Measurements from ENCODE around the gene NPHP4.
"Not testable (repeated sequence)": the region's sequence is repeated elsewhere in the genome, so short reads cannot be mapped to it uniquely, and the experiment has no call there.

Gene NPHP4

DNA sequence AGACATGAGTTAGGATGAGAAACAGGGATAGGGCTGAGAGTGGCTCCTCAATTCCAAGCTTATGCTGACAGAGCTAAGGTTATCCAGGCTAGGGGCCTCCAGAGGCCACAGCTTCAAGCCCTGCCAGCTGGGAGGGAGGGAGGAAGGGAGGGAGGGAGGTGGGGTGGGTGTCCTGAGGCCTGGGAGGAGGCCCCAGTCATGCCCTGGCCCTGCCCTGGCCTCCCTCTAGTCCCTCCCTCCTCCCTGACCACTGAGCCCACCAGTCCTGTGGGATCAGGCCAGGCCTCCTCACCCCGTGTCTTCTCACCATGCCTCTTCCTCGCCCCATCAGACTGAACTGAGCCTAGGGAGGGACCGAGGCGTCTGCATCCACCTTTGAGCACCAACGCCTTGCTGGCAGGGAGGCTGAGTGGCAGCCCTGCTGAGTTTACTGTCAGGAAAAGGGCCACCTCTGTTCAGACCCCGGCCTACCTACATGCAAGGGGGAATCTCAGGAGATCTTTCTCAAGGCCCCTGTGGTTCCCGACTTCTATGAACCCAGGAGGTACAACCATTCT lies 116.1 kb downstream of the NPHP4 start:
- no peak for DNase-seq (ENCODE audit: low read depth)

DNA sequence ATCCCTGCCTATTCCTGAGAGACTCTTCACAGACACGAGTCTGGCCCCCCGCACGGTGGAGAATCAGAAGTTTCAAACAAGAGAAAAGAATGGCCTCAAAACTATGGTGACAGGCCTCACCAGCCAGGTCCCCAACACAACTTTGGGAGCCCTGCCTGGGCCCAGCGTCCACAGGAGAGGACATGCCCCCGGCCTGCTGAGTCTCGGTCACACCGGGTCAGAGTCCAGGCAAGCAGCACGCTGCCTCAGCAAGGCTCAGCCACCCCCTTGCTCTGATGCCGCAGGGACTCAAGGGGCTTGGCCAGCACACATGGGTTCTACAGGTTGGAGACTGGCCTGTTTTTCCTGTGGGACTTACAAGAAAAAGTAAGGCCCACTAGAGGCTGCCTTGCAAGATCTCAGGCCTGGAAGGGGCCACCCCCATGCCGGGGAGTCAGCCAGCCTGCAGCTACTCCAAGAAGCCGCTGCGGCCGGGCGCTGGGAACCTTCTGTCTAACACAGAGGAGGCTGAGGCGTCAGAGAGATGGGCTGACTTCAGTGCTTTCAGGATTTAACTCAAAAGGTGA lies 116.8 kb downstream of the NPHP4 start:
- no peak for DNase-seq (ENCODE audit: low read depth)

DNA sequence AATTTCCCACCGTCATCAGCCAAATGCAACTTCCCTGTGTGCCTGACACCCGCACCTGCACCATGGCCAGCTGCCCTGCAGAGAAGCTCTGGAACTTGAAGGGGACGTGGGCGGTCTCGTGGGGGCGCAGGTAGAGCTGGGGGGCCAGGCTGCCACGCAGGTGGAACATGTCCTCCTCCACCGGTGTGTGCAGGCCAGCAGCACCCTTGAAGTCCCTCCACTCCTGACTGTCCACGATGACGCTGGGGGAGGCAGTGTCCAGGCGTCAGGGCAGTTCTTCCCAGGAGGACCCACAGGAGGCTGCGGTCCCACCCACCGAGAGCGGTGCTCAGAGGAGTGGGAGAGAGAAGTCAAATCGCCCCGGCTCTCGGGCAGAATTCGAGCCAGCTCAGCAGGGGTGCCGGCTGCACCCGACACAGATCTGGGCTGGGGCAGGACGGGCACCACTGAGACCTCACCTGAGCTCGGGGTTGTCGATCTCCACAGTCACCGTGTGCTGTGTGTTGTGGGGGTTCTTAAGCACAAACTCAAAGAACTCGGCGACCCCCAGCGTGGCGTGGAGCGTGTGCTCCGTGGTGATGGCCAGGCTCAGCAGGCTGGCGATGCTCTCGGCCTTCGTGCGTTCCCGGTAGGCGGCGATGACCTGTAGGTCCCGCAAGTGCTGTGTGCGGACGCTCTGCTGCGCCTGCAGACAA lies 117.7 kb downstream of the NPHP4 start:
- no peak for DNase-seq (ENCODE audit: low read depth)

DNA sequence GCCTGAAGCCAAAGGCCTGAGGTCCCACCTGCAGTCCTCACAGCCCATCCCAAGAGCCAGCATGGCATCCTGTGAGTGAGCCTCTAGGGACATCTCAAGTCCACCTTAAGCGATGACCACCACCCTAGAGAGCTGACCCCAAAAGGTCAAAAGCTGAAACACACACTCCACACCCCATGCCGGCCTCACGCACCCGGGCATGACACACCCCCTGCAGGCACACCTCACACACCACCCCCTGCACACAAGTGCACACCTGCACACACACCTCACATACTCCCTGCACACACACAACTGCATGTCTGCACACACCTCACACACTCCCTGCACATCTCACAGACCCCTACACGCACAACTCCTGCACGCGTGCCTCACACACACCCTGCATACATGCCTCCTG lies 118.7 kb downstream of the NPHP4 start:
- DNase-seq (ENCODE audit: low read depth): no peak

DNA sequence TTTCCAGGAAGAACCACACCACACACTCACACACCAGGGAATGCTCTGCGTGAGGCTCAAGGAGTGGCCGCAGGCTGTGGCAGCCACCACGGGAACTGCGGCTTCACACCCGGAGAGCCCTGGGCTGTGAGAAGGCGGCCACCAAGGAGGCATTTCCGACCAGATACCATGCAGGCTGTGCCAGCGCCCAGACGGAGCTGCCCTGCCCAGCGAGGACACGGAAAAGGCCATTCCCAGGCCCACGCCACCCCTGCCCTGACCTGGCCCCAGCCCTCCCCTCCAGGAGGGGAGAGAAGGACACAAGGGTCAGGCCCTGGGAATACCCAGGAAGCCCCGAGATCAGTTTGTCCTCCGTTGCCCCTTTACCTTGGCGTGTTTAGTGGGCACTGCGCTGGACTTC lies 119.3 kb downstream of the NPHP4 start:
- no peak for DNase-seq (ENCODE audit: low read depth)

DNA sequence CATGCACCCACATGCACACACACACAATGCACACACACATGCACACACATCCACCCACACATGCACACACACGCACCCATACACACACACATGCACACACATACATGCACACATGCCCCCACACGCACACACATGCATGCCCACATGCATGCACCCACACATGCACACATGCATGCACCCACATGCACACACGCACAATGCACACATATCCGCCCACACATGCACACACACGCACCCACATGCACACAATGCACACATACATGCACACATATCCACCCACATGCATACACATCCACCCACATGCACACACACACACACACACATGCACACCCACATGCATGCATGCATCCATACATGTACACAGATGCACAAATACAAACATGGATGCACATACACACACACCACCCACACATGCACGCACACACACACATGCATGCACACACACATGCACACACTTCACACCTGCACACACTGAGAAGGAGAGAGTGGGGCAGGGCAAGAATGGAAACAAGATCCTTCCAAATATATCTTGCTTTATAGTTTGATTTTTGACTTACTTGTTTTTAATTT lies 123.2 kb downstream of the NPHP4 start:
- DNase-seq (ENCODE audit: low read depth): no peak

DNA sequence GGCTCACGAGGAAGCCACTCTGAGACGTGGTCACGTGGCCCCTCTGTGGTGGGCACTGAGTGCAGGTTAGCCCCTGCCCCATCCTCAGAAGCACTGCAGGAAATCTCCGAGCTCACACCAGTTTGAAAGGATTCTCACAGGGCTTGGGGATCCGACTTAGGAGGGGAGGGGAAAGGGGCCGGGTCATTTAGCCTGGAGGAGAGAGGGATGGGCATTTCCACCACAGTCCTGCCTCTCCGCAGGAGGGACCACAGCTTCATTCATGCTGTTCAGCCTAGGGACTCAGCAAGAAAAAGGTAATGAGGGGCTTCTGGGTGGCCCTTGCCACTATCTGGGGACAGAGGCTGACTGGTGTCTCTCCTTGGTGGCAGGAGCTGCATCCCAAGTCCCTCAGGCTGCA lies 126.5 kb downstream of the NPHP4 start:
- no peak for DNase-seq (ENCODE audit: low read depth)

DNA sequence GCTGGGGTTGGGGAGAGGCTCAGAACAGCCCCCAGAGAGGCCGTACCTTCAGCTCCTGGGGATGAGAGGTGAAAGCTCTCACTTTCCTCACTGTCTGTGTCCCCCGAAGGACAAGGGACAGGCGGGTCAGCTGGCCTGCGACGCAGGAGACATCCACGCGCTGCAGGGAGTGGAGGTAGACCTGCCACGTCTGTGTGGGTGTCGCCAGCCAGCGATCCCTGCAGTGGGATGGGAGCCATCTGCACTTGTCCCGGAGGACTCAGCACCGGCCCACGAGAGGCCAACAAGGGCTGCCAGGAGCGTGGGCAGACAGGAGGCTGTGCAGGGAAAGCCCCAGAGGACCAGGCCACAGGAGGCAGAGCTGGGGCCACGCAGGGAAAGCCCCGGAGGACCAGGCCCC lies 127.2 kb downstream of the NPHP4 start:
- no peak for DNase-seq (ENCODE audit: low read depth)

DNA sequence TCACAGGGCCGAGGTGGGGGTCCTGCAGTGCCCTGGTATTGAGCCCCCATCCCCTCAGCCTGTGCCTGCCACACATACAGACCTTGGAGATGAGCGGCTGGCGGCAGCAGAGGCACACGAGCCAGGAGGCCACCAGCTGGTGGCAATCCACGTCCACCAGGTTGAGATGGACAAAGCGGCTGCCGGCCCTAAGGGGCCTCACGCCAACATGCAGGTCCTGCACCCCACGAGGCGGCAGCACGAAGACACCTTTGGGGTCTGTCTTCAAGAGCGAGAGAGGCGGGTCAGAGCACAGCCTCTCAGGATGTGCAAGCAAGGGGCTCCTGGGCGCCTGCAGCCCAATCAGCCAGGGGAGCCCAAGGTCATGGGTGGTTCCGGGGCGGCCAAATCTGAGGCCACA lies 128.0 kb downstream of the NPHP4 start:
- no peak for DNase-seq (ENCODE audit: low read depth)

DNA sequence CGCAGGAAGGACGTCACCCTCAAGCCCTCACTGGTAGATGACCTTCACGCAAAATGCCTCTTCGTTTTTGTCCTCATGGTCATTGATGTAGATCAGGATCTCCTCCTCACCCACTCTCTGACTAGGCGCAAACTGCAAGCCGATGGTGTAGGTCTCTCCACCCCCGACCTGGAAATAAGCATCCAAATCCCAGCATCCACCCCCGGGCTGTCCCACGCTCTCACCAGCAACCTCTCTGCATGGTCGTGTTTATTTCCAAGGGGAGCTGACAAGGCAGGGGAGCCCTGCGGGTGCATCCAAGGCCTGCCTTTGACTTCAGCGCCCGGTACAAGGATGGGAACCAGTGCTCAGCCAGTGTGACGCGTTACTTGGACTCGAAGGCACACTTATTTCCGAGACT lies 129.0 kb downstream of the NPHP4 start:
- no peak for DNase-seq (ENCODE audit: low read depth)

DNA sequence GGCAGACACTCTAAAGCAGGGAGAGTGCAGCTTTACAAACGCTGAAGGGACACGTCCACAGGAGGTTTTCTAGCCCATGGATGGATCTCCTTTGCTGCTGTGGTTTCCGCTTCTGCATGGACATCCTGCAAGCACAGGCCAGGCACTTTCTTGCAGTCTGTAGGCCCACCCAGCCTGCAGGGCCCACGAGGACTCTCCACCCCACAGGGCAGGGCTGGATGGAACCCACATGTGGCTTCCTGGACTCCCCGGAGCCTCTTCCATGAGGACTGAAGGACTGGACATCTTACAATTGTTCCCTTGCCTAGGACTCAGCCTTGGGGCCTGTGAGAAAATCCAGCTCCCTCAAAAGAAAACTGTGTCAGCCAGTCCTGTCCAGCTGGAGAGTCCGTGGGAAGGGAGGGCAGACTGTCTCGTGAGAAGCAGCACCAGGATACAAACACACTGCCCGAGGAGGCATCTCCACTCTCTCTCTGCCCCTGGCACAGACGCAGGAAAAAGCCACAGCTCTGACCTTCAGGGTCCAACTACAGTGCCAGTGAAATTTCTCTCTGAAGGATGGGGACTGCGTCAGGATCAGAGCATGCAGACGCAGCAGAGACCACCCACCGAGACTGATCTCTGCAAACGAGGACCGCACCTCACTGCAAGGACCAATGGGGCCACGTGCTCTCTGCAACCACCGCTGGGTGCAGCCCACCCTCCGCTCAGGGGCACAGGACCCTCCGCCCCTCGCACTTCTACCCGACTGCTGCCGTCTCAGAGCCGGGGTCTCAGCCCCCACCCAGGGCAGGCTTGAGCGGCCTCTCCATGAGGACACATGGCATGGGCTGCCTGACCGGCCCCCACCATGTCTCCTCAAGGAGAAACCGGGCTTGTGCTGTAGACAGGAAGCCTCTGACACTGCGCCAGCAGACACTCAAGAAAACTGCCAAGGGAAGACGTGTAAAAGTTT lies 130.1 kb downstream of the NPHP4 start:
- no peak for DNase-seq (ENCODE audit: low read depth)

DNA sequence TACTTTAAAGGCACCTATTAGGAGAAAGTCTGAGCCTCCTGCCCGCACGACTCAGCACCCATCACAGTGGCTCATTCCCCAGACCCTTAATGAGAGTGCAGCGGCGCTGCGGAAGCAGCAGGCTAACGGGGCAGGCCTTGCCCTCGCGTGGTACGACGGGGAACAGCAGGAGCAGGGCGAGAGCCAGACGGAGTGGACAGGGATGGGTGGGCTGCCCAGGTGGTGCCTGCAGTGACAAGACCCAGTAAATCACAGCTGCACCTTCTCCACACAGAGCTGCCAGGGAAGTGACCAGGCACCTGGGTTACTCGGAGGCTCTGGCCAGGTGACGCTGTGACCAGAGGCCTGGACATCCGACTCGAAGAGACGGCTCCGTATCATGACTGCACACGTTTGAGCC lies 131.9 kb downstream of the NPHP4 start:
- no peak for DNase-seq (ENCODE audit: low read depth)

DNA sequence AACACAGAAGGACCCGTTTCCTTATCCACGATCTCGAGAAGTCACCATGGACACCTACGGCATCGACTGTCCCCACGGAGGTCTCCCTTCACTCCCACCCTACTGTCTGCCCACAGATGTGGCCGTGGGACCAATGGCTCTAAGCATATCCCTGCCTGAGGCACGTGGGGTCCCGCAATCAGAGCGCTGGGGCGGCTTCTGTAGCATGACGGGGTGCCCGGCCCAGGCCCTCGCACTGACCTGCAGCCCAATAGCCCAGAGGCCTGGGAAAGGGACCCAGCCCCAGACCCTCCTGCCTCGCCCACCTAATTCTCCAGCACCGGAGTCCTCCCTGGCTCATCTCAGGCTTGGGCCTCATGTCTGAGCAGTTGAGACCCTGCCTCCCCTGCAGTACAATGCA lies 132.5 kb downstream of the NPHP4 start:
- no peak for DNase-seq (ENCODE audit: low read depth)

DNA sequence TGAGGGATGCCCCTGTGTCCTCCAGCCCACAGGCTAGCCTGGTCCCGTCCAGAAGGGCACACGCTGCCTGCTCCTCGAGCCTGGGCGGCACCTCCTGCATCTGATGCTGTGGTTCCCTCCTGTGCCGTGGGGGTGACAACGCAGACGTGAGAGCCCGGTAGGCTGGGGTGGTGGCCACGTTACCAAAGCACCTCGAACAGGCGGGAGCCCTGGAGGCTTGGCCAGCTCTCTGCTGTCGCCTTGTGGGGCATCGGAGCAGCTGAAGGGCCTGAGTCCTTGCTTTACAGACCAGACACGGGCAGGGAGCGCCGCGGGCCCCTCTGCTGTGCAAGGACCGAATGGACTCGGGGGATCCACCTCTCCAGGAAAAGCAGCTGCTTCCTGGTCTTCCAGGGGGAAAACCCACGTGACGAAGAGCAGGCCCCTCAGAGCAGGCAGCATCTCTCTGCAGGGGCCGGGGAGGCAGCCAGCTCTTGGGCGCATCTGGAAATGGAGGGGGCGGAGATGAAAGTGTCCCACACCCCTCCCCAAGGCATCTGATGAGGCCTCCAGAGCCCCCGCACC lies 133.3 kb downstream of the NPHP4 start:
- DNase-seq (ENCODE audit: low read depth): no peak

DNA sequence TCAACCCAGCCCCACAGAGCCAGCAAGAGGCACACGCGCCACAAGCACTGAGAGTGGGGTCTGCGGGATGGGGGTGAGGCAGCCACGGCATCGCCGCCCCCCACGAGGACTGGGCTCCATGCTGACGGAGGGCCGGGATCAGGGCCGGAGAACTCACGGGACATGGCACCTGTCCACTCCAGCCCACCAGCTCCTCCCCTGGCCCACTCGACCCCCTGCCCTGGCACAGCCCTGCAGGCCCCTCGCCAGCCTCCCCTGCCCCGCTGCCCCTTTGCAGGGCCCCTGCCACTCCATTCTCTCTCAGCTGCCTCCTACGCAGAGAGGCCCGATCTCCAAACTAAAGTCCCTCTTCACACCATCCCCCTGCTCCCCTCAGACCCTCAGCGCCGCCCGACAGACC lies 134.0 kb downstream of the NPHP4 start:
- DNase-seq (ENCODE audit: low read depth): no peak

DNA sequence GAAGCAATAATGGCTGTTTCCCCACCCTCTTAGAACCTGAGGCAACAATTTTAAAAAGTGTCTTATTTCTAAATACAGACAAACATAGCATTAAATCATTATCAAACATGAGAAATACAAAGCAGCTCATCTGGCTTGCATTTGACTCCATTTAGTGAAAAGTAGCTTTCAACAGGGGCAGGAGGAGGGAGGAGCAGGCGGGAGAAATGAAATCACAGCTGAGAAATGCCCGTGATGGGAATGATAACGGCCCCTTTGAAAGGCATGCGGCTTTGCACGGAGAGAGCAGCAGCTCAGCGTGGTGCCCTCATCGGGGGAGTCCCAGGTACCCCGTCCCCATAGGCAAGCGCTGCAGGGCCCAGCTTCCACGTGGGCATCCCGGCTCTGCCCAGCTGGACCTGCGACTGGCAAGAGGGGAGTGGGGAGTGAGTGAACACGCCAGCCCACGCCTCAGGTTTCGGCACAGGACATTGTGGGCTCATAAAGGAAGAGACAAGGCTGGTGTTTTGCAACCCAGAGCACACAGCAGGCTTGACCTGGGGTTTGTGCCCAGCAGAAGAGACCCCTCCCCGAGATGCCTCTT lies 134.6 kb downstream of the NPHP4 start:
- DNase-seq (ENCODE audit: low read depth): no peak

DNA sequence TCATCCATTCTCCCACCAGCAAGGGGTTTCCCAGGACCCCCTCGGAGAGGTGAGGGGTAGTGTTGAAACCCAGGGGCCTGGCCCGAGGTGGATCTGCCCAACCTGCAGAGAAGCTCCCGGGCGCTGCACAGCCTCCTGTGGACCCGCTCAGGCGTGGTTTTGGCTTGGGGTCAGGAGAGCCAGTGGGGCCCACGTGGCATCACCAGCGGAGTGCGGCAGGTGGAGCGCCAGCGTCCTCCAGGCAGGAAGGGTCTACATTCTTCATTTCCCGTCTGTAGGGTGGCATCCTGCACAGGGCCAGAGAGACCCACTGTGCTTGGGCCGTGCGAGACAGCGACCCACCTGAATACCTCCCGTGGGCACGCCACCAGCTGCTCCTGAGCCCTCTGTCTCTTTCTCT lies 135.2 kb downstream of the NPHP4 start:
- no peak for DNase-seq (ENCODE audit: low read depth)

DNA sequence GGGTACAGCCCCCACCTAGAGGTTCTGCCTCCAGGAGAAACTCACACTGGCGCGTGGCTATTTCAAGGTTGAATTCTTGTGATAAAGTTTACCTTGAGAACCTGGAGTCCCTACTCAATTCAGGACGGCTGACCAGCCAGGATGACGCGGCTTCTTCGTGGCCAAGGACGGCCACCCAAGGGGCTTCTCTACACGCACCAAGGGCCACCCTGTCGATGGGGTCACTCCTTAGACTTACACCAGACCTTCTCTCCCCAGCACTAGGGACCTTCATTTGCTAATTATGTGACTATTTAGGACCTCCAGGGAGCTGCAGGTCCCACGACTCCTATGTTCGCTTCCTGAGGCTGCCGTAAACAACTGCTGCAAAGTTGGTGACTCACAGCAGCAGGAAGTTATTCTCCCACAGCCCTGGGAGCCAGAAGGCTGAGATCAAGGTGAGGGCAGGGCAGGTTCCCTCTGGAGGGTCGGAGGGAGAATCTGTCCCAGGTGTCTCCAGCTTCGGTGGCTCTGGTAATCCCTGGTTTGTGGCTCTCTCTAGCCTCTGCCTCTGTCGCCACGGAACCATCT lies 135.9 kb downstream of the NPHP4 start:
- DNase-seq (ENCODE audit: low read depth): no peak

DNA sequence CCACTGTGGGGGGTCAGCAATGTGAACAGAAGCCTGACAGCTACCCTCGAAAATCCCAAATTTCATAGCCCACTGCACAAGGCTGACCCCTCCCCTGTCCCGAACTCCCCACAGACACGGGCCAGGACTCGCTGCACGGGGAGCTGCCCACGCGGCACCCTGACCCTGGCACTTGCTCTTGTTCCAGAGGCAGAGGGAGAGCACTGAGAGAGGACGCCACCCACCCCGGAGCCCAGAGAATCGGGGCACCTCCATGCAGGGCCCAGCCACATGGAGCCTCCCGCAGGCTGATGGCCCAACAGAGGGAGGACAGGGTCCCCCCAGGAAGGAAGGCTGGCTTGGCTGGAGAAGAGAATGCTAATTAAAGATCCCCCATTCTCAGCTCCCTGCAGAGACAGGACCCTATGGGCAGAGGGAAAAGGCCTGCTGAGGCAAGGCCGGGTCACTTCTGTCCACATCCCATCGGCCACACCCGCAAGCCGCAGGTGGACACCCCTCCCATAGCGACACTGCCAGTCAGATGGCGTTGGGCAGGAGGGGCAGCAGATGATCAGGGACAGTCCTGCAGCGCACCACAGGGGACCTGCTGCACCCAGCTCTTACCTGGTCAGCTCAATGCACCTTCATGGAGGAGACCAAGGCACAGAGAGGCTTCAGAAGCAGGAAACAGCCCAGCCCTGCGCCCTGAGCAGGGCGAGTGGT lies 136.9 kb downstream of the NPHP4 start:
- no peak for DNase-seq (ENCODE audit: low read depth)

DNA sequence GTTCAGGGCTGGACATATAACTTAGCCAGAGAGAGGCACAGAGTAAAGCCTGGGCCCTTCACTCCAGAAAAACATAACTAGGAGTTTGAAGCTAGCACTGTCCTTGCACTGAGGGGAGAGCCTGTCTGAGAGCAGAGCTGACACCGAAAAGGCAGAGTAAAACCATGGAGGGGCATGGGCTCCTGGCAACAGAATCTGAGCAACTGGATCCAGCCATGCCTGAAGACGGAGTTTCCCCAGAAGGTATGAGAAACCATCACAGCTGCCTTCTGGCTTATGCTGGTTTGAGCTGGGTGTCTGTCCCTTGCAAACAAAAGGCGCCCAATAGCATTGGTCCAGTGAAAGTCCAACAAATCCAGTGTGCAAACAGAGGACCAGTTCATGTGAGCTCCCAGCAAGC lies 137.5 kb downstream of the NPHP4 start:
- DNase-seq (ENCODE audit: low read depth): no peak

DNA sequence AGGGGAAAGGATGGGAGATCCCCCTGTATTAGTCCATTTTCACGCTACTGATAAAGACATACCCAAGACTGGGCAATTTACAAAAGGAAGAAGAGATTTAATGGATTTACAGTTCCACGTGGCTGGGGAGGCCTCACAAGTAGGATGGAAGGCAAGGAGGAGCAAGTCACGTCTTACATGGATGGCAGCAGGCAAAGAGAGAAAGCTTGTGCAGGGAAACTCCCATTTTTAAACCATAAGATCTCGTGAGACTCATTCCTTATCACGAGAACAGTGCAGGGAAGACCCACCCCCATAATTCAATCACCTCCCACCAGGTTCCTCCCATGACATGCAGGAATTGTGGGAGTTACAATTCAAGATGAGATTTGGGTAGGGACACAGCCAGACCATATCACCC lies 138.4 kb downstream of the NPHP4 start:
- DNase-seq (ENCODE audit: low read depth): not testable (repeated sequence)
